Activated CD8-positive, alpha-beta memory T cell treated with anti-CD3 and anti-CD28 coated beads for 24 hours (primary cell): ENCODE measurements around the gene CCDC57.

Source experiments
- DNase-seq: peaks from one replicate; pipeline ENCODE4 v3.0.0-alpha.2; 2020

The CCDC57 gene

GRCh38 chr17:82076785-82077591 is 135.7 kb downstream of the CCDC57 start:
- no peak for DNase-seq

DNA sequence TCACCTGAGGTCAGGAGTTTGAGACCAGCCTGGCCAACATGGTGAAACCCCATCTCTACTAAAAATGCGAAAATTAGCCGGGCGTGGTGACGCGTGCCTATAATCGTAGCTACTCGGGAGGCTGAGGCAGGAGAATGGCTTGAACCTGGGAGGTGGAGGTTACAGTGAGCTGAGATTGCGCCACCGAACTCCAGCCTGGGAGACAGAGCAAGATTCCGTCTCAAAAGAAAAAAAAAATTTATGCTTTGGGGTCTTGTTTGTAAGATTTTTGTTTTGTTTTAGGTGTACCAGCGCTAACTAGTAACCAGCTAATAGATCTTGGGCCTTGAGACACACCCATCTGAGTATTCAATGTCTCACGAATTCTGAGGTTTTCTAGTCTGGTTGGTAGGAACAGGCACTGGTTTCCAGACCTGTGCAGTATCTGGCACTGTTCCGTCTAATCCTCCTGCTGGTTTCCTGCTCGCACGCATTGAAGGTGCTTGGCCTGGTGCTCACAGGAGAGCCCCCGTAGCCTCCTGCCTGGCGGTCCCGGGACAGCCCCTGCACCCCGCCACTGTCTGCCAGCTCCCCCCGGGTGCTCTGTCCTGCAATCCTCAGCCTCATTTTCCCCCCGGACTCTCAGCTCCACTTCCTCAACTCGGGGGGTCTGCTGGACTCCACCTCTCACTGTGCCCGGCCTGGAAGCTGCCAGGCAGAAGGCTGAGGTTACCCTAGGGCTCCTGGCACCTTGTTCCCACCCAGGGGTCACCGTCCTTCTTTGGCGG is 136.4 kb downstream of the CCDC57 start:
- no peak for DNase-seq

- no peak for DNase-seq
Observed at GRCh38 chr17:82073446-82073845, 139.2 kb downstream of the CCDC57 start.

DNA sequence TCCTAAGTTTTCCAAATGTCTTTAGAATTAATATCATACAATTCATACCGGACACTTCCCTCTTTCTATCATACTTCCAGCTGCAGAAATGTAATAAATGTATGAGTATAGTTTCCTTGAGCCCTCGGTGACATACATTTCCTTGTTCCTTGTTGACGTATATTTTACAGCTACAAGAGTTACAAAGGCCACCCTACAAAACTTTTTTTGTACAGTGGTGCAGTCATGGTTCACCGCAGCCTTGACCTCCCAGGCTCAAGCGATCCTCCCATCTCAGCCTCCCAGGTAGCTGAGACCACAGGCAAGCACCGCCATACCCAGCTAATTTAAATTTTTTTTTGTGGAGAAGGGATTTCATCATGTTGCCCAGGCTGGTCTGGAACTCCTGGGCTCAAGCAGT is 139.8 kb downstream of the CCDC57 start:
- DNase-seq: no peak

GRCh38 chr17:82070611-82071010 is 142.0 kb downstream of the CCDC57 start:
- DNase-seq: no peak

- peak; percentile 90 for DNase-seq
Observed at GRCh38 chr17:82065638-82066303, 146.9 kb downstream of the CCDC57 start, which contains the start of gene DUS1L. DUS1L (minus strand) TSS chr17:82065804; CDS start chr17:82065059, 745 bp downstream.

- no peak for DNase-seq
Observed at GRCh38 chr17:82065193-82065637, 147.4 kb downstream of the CCDC57 start.

DNA sequence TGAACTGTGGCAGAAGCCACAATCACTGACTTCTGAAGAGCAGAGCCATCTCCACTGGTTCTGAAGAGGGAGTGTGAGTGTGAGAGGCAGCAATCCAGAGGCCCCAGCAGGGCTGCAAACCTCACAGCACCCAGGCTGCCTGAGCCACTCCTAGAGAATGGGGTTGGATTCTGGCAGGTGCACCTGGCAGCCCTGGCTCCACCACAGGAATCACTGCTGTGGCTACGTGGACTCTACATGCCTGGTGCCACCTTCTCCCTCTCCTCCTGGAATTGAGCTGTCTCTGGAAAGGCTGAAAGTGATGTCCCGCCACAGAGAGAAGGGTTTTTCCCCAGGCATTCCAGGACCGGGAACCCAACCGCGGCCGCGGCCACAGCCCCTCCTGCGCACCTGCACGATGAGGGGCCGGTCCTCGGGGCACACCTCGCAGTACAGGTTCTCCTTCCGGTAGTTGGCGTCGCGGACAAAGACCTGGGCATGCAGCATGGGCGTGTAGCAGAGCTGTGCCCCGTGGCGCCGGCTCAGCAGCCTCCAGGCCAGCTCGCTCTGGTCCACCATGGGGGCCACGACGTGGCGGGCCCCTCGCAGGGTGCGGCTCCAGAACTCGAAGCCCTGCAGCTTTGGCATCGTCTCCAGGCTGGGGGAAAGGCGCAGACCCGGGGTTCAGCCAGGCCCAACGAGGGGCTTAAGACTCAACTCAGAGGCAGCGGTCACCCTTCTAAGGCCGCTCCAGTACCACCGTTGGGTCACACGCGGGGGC is 148.0 kb downstream of the CCDC57 start:
- no peak for DNase-seq

GRCh38 chr17:82063424-82064415 is 148.9 kb downstream of the CCDC57 start:
- no peak for DNase-seq

DNA sequence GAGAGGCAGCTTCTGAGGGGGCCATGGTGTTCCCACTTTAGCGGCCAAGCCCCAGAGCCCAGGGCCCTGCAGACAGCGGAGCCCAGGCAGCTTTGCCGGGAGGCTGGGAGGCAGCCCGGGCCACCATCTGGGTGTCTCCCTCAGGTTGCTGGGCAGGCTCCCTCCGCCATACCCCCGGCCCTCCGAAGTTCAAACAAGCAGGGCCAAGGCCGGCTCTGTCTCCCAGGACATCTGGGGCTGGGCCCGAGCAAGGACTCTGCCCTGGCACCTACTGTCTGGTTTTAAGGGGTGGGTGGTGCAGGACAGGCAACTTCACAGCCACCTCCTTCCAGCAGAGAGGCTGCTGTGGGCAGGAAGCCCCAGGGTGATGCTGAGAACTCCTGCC is 149.7 kb downstream of the CCDC57 start:
- DNase-seq: no peak

- DNase-seq: no peak
Observed at GRCh38 chr17:82062076-82062983, 150.3 kb downstream of the CCDC57 start.

DNA sequence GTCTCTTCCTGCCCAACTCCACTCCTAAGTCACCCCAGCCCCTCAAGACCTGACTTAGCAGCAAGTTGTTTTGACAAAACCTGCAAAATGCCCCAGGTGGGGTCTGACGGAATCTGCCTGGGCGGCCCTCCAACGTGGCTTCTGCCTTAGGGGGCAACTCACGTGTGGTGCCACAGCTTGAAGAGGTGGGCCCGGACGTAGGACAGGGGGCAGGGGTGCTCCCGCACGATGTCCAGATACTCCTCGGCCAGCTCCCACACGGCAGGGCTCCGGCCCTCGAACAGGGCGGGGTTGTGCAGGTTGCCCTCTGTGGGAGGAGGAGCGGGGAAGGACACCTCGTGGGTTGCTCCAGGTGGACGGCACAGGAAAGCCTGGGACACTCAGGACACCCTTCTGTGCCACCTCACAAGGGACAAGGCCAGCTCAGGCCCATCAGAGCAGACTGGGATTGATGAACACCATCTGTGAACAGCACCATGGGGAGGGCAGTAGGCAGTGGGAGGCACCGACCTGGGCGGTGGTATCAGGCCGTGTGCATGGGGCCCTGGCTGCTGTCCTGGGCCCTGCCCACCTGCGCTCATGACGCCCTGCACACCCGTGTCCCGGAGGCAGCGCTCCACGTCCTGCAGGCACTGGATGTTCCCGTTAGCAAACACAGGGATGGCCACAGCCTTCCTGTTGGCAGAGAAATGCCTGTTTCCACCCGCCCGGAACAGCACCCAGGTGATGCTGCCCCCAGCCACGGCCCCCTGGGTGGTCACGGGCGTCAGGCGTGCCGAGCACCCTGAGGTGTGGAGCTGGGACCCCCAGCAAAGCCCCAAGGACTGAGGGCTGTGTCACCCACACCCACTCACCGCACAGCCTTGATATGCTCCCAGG is 151.4 kb downstream of the CCDC57 start:
- DNase-seq: no peak

- DNase-seq: no peak
Observed at GRCh38 chr17:82060614-82061013, 152.0 kb downstream of the CCDC57 start.

GRCh38 chr17:82060001-82060380 is 152.7 kb downstream of the CCDC57 start:
- no peak for DNase-seq

GRCh38 chr17:82059272-82060000 is 153.2 kb downstream of the CCDC57 start:
- DNase-seq: no peak

DNA sequence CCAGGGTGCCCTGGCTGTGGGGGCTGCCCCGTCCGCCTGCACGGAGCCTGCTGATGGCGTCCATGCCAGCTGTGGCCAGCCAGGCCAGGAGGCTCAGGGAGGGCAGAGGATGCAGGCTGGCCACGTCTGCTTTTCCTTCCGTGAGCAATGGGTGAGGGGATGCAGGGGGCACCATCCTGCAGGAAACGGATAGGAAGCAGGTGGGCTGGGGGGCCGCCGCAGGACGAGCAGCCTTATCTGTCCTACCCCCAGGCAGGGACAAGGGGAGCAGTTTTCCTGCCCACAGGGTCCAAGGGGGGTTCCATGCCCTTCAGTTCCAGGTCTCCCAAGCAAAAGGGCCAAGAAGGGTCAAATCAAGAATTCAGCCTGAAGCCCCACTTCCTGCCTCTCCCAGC is 153.8 kb downstream of the CCDC57 start:
- no peak for DNase-seq

DNA sequence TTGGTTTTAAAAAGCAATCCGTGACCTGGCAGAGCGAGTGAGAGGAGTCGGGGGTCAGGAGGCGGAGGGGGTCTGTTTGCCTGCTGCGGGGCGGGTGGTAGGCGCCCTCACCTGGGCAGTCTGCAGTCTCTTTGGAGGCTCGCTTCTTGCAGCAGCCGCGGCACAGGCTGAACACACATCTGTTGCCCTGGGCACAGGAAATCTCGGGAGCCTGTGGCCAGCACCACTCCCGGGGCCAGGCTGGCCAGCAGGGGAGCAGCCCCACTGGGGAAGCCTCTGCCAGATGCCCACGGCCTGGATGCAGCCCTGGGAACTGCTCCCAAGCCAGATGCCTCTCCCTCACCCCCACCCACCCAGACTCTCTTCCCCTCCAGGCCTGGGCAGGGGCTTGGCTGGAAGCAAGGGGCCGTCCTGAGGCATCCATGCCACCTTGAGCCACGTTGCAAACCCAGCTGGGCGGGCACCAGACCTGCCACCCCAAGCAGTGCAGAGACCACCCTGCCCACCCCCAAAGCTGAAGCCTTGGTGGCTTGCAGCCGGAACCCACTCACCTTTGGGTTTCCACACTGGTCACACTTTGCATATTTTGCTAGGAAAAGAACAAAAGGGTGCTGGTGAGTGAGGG is 154.3 kb downstream of the CCDC57 start:
- no peak for DNase-seq
